ENCODE data around the gene SMIM23.

Gene SMIM23

DNA sequence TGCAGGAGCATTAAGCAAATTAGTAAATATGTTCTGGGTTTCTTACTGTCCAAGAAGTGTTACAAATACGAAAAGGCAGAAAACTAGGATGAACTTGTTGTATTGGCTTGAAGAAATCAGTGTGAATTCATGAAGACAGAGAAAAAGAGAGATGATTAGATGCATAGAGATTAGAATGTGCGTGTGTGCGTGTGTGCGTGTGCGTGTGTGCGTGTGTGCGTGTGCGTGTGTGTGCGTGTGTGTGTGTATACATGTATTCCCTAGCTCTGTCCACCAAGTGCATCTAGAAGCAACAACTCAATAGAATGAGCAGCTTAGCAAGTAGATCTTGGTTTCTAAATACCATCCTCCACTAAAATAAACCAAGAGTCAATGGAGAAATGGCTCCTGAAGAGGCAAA, 41.5 kb downstream of the SMIM23 start:
- Histone ChIP-seq H3K27ac (replicated peaks) (no peak overlapping the region), H3K27me3 (ENCODE audit: insufficient read depth, poor library complexity, severe bottlenecking) (no peaks in the 10 kb centered on the region), H3K4me3 (replicated peaks; ENCODE audit: insufficient read depth, low read length) (no peak overlapping the region)
- DNase-seq (ENCODE audit: low read depth in 1 of 2, low spot score in 1 of 2), result no peak
- TF ChIP-seq, protein P1, sequence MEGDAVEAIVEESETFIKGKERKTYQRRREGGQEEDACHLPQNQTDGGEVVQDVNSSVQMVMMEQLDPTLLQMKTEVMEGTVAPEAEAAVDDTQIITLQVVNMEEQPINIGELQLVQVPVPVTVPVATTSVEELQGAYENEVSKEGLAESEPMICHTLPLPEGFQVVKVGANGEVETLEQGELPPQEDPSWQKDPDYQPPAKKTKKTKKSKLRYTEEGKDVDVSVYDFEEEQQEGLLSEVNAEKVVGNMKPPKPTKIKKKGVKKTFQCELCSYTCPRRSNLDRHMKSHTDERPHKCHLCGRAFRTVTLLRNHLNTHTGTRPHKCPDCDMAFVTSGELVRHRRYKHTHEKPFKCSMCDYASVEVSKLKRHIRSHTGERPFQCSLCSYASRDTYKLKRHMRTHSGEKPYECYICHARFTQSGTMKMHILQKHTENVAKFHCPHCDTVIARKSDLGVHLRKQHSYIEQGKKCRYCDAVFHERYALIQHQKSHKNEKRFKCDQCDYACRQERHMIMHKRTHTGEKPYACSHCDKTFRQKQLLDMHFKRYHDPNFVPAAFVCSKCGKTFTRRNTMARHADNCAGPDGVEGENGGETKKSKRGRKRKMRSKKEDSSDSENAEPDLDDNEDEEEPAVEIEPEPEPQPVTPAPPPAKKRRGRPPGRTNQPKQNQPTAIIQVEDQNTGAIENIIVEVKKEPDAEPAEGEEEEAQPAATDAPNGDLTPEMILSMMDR (IDR thresholded peaks at IDR 0.05; ENCODE audit: insufficient read depth, low read length), result no peak
- TF ChIP-seq SPI1 (IDR thresholded peaks at IDR 0.05; ENCODE audit: borderline replicate concordance, low read depth) (no peak), GABPA (IDR thresholded peaks at IDR 0.05; ENCODE audit: low read depth) (no peak), POLR2AphosphoS5 (IDR thresholded peaks at IDR 0.05; ENCODE audit: low read depth) (no peak)
- TF ChIP-seq, protein P2, sequence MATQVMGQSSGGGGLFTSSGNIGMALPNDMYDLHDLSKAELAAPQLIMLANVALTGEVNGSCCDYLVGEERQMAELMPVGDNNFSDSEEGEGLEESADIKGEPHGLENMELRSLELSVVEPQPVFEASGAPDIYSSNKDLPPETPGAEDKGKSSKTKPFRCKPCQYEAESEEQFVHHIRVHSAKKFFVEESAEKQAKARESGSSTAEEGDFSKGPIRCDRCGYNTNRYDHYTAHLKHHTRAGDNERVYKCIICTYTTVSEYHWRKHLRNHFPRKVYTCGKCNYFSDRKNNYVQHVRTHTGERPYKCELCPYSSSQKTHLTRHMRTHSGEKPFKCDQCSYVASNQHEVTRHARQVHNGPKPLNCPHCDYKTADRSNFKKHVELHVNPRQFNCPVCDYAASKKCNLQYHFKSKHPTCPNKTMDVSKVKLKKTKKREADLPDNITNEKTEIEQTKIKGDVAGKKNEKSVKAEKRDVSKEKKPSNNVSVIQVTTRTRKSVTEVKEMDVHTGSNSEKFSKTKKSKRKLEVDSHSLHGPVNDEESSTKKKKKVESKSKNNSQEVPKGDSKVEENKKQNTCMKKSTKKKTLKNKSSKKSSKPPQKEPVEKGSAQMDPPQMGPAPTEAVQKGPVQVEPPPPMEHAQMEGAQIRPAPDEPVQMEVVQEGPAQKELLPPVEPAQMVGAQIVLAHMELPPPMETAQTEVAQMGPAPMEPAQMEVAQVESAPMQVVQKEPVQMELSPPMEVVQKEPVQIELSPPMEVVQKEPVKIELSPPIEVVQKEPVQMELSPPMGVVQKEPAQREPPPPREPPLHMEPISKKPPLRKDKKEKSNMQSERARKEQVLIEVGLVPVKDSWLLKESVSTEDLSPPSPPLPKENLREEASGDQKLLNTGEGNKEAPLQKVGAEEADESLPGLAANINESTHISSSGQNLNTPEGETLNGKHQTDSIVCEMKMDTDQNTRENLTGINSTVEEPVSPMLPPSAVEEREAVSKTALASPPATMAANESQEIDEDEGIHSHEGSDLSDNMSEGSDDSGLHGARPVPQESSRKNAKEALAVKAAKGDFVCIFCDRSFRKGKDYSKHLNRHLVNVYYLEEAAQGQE (IDR thresholded peaks at IDR 0.05; ENCODE audit: insufficient replicate concordance, low read depth), result no peak

GRCh38 chr5:171830686-171831085, 45.1 kb downstream of the SMIM23 start:
- no peak for DNase-seq (ENCODE audit: low read depth in 1 of 2, low spot score in 1 of 2)
- Histone ChIP-seq H3K27me3 (ENCODE audit: insufficient read depth, poor library complexity, severe bottlenecking) (no peaks in the 10 kb centered on the region), H3K4me3 (replicated peaks; ENCODE audit: insufficient read depth, low read length) (no peak overlapping the region), H3K27ac (replicated peaks) (no peak overlapping the region)
- no peak for TF ChIP-seq SPI1 (IDR thresholded peaks at IDR 0.05; ENCODE audit: borderline replicate concordance, low read depth)
- no peak for TF ChIP-seq POLR2AphosphoS5 (IDR thresholded peaks at IDR 0.05; ENCODE audit: low read depth)
- TF ChIP-seq, protein P2 (IDR thresholded peaks at IDR 0.05; ENCODE audit: insufficient replicate concordance, low read depth), result no peak

DNA sequence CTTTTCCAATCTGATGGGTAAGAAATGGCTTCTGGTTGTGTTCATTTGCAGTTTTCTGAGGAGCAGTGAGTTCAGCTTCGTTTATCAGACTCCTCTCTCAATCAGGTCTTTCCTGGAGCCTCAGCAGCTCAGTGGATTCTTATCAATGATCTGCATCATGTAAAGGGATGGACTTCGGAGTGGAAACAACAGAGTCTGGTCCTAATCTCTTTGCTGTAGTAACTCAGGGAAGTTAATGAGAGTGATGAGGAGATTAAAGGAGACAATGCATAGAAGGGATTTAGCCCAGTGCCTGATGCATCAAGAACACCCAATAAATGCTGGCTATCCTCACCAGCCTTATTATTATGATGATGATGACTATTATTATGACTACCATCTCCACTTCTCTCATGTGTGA, 47.2 kb downstream of the SMIM23 start:
- H3K27ac ChIP-seq (replicated peaks), result no peak overlapping the region

DNA sequence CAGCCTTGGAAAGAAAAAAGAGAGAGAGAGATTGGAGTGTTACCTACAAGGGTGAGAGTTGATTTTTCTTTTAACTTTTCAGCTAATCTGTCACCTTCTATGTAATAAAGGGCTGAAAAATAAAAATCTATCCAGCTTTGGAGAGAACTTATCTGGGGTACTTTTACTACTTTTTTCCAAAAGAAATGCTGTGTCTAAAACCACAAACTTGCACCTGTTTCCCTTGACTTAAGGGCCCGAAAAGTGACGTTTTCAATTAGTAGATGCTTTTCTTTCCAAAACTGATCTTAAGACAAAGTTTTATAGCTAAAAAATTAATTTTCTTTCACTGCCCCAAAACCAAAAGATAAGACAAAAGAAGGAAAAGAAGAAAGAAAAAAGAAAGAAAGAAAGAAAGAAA, 48.8 kb downstream of the SMIM23 start:
- no peak overlapping the region for H3K4me3 ChIP-seq (replicated peaks; ENCODE audit: insufficient read depth, low read length)
- no peaks in the 10 kb centered on the region for H3K27me3 ChIP-seq (ENCODE audit: insufficient read depth, poor library complexity, severe bottlenecking)
- no peak for DNase-seq (ENCODE audit: low read depth in 1 of 2, low spot score in 1 of 2)
- TF ChIP-seq, protein P2 (IDR thresholded peaks at IDR 0.05; ENCODE audit: insufficient replicate concordance, low read depth), result no peak
- H3K27ac ChIP-seq (replicated peaks), result no peak overlapping the region

More for the DNA sequence above, 47.2 kb downstream of the SMIM23 start:
- no peak overlapping the region for H3K4me3 ChIP-seq (replicated peaks; ENCODE audit: insufficient read depth, low read length)
- TF ChIP-seq, protein P2 (IDR thresholded peaks at IDR 0.05; ENCODE audit: insufficient replicate concordance, low read depth), result no peak
- DNase-seq (ENCODE audit: low read depth in 1 of 2, low spot score in 1 of 2), result no peak
- H3K27me3 ChIP-seq (ENCODE audit: insufficient read depth, poor library complexity, severe bottlenecking), result no peaks in the 10 kb centered on the region

Data from HL-60 (cell line).